DOHH2 (cell line): ENCODE measurements around the gene PRMT7.

ENCODE experiments used
- CTCF ChIP-seq: fragments of 200-600 bp; sonication (generic); IDR thresholded peaks from one replicate; pipeline ENCODE4 v1.5.1; 2014; ENCODE audit warnings: antibody characterized with exemption, mild to moderate bottlenecking, low read depth, low read length; ENCODE audit not compliant: poor library complexity, severe bottlenecking
- EZH2phosphoT487 ChIP-seq: fragments of 200-600 bp; sonication (generic); IDR thresholded peaks from 2 replicates; pipeline ENCODE4 v1.6.1; 2017; ENCODE audit warnings: borderline replicate concordance, mild to moderate bottlenecking, antibody characterized with exemption, low read length, moderate library complexity, mixed read lengths

- TF ChIP-seq CTCF (no peak), EZH2phosphoT487 (no peak)
Measured at GRCh38 chr16:68345958-68346635, 35.3 kb downstream of the PRMT7 start.
